Spleen (tissue), 11 donors: Measurements from ENCODE around the gene PLB1. TPM values are rescaled to one million over a fixed set of nuclear protein-coding genes. Genes with fewer than 3 reads are reported as not detected.
A peak's percentile ranks its signal among the peaks of the same experiment; 100 is the strongest.
"Not testable (repeated sequence)": the region's sequence is repeated elsewhere in the genome, so short reads cannot be mapped to it uniquely, and the experiment has no call there.

Experiments used
- DNase-seq: peaks from one replicate; pipeline ENCODE4 v3.0.0-alpha.2; 2020
- H3K27ac ChIP-seq, 8 donors: fragments of 200-600 bp; sonication (generic) in 7 of 8; 1 replicate in 4 of 8; 2 replicates in 4 of 8; pipeline versions ENCODE4 v1.5.0 to v1.8.0; 2016 to 2021; ENCODE audit warnings: inconsistent platforms in 4 of 8, mild to moderate bottlenecking in 4 of 8, moderate library complexity in 1 of 8
- H3K27me3 ChIP-seq, 7 donors: fragments of 200-600 bp; sonication (generic) in 6 of 7; replicated peaks in 1 of 7; 1 replicate in 4 of 7; 2 replicates in 3 of 7; pipeline versions ENCODE4 v1.5.0 to v1.8.0; 2016 to 2021; ENCODE audit warnings: inconsistent platforms in 3 of 7, mild to moderate bottlenecking in 1 of 7
- H3K36me3 ChIP-seq, 6 donors: fragments of 200-600 bp; sonication (generic) in 5 of 6; 1 replicate in 4 of 6; 2 replicates in 2 of 6; pipeline versions ENCODE4 v1.5.0 to v1.8.0; 2016 to 2021; ENCODE audit warnings: inconsistent platforms in 2 of 6
- H3K4me1 ChIP-seq, 6 donors: fragments of 200-600 bp; sonication (generic) in 5 of 6; 1 replicate in 3 of 6; 2 replicates in 3 of 6; pipeline versions ENCODE4 v1.5.0 to v1.8.0; 2016 to 2021; ENCODE audit warnings: inconsistent platforms in 3 of 6
- H3K4me3 ChIP-seq, 8 donors: fragments of 200-600 bp; sonication (generic) in 7 of 8; 1 replicate in 4 of 8; 2 replicates in 4 of 8; pipeline versions ENCODE4 v1.5.0 to v1.8.0; 2016 to 2021; ENCODE audit warnings: inconsistent platforms in 4 of 8, mild to moderate bottlenecking in 4 of 8, moderate library complexity in 2 of 8
- H3K9me3 ChIP-seq, 8 donors: fragments of 200-600 bp; sonication (generic) in 7 of 8; 1 replicate in 4 of 8; 2 replicates in 4 of 8; pipeline versions ENCODE4 v1.5.0 to v1.8.0; 2016 to 2021; ENCODE audit warnings: inconsistent platforms in 4 of 8
- CTCF ChIP-seq, 11 experiments: fragments of 200-600 bp in 7 of 11; fragments of 450-650 bp in 4 of 11; sonication (generic) in 4 of 11; IDR thresholded peaks in 8 of 11; conservative IDR thresholded peaks in 3 of 11; 1 replicate in 7 of 11; 2 replicates in 4 of 11; pipeline versions ENCODE4 v1.4.0 to v1.8.0; 2016 to 2021; ENCODE audit warnings: antibody characterized with exemption in 11 of 11, inconsistent platforms in 4 of 11, mild to moderate bottlenecking in 1 of 11
- POLR2A ChIP-seq, 3 donors: fragments of 450-650 bp; IDR thresholded peaks; one replicate each; pipeline ENCODE4 v1.5.1; 2017; ENCODE audit warnings: antibody characterized with exemption in 3 of 3, mild to moderate bottlenecking in 1 of 3
- POLR2AphosphoS5 ChIP-seq, 3 donors: sonication (generic); formaldehyde crosslinking; IDR thresholded peaks; one replicate each; pipeline ENCODE4 v1.5.1; 2017; ENCODE audit warnings: antibody characterized with exemption in 3 of 3
- WGBS, 5 donors: extraction: QIAGEN DNeasy Blood & Tissue Kit in 3 of 5; methylation state at CpG; one replicate each; pipeline versions ENCODE4 v1.1.5 to v1.1.7; 2013 to 2018; 5-methylcytosine and 5-hydroxymethylcytosine counted together
- intact Hi-C: fragments of 100-400 bp; cut with DNase I; formaldehyde crosslinking; loops from one replicate; pipeline ENCODE4 v1.15.0; 2023; ENCODE audit warnings: low total_unique reads
- polyA plus RNA-seq, 3 donors: library from polyadenylated mRNA; stranded (reverse); fragments of 200-250 nt; gene quantifications; one replicate each; pipeline ENCODE4 v1.2.1, GENCODE V29; 2013
- total RNA-seq, 7 donors: library from RNA; depleted of rRNA in 3 of 7; stranded (reverse); fragments of >200 nt in 3 of 7; fragmentation: NEBNext Ultra II Directional in 4 of 7; extraction: Animal tissue kit (Norgen Biotek cat#: 25700) in 4 of 7; gene quantifications; one replicate each; pipeline versions ENCODE4 v1.1.0 to v1.2.1, GENCODE V29; 2016 to 2021
- donor health status: healthy with polysubstance abuse.
- donor health status: DM: no; HTN: no; CAD: no; lungs with moderate emphysema.
- donor health status: DM: no; HTN: no; CAD: no.
- donor health status: Bipolar disorder and iron deficiency.
- donor health status: healthy.
- donor health status: DM: no; HTN: no; CAD: no.
- donor health status: DM: yes; HTN: yes; CAD: no.

PLB1 gene
- total and polyA plus RNA-seq, 10 donors = 3.8 to 45.7 (median 13.9) TPM

DNA sequence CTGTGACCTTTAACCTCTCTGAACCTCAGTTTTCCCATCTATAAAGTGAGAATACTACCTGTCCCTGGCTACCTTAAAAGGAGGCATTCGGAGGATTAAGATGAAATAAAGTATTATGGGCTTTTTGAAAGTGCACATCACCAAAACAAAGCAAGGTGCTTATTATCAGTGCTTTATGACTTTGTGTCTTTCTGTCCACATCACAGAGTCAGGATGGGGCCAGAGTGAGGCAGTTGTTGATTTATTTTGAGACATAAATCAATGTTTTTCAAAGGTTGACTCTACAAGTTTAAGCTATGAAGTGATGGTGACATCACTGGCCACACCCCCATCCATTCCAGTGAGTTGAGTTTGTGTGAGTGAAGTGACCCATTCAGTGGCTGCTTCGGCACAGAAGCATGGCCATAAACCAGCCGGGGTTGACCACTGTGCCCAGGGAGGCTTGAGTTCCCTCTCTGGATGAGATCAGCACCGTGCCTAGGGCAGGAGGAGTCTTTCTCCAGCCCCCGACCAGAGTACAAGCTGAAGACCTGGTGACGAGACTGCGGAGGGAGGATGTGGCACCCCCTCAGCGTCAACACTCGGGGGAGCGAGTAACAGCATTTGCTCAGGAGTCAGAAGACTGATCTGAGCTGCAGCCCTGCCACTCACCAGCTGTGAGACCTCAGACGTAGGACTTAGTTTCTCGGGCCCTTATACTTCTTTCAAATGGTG, 166.8 kb downstream of the PLB1 start:
- intact Hi-C loops = no loop called here
- Histone ChIP-seq H3K9me3 (peaks cover 0 to 6% (median 0%) of the 10 kb centered on the region in 8 donors), H3K27ac (peak overlapping the region in 6 of 8 donors; percentile 4 to 80 (median 60)), H3K4me1 (peaks cover 3 to 22% (median 9%) of the 10 kb centered on the region in 6 donors), H3K27me3 (no peaks in the 10 kb centered on the region), H3K4me3 (no peak overlapping the region), H3K36me3 (no peaks in the 10 kb centered on the region)
- 66 to 83% (median 75%) methylated on average over 12 of the region's 12 CpGs for WGBS, 5 donors
- no peak for TF ChIP-seq POLR2A (IDR thresholded peaks at IDR 0.05)
- peak; percentile 18 to 71 (median 37) for TF ChIP-seq POLR2AphosphoS5 (IDR thresholded peaks at IDR 0.05)
- DNase-seq = no peak

- Histone ChIP-seq H3K36me3 (no peaks in the 10 kb centered on the region), H3K9me3 (peaks cover 0 to 6% (median 0%) of the 10 kb centered on the region in 8 donors), H3K4me3 (no peak overlapping the region), H3K27ac (peak overlapping the region in 5 of 8 donors; percentile 21 to 80 (median 63)), H3K4me1 (peaks cover 3 to 22% (median 9%) of the 10 kb centered on the region in 6 donors), H3K27me3 (no peaks in the 10 kb centered on the region)
- TF ChIP-seq CTCF (IDR thresholded peaks at IDR 0.05 in 8 of 11, conservative IDR thresholded peaks at IDR 0.05 in 3 of 11) (no peak), POLR2AphosphoS5 (IDR thresholded peaks at IDR 0.05) (no peak), POLR2A (IDR thresholded peaks at IDR 0.05) (no peak)
- intact Hi-C loops = no loop called here
- DNase-seq = no peak
- WGBS, 5 donors = 48 to 100% (median 76%) methylated on average over 1 of the region's 1 CpG
Observed at GRCh38 chr2:28663359-28663758, 167.5 kb downstream of the PLB1 start.

GRCh38 chr2:28664120-28664842, 168.4 kb downstream of the PLB1 start:
- peak overlapping the region in 5 of 8 donors; percentile 46 to 80 (median 58) for H3K27ac ChIP-seq
- no peak overlapping the region for H3K4me3 ChIP-seq
- no peaks in the 10 kb centered on the region for H3K36me3 ChIP-seq
- H3K27me3 ChIP-seq = no peaks in the 10 kb centered on the region
- no peak for DNase-seq
- peaks cover 0 to 2% (median 0%) of the 10 kb centered on the region in 8 donors for H3K9me3 ChIP-seq
- intact Hi-C loops = no loop called here
- 69 to 79% (median 77%) methylated on average over 22 of the region's 22 CpGs for WGBS, 5 donors
- TF ChIP-seq POLR2AphosphoS5 (IDR thresholded peaks at IDR 0.05) (peak; percentile 1 to 49 (median 21)), CTCF (IDR thresholded peaks at IDR 0.05 in 8 of 11, conservative IDR thresholded peaks at IDR 0.05 in 3 of 11) (no peak)
- peaks cover 3 to 22% (median 9%) of the 10 kb centered on the region in 6 donors for H3K4me1 ChIP-seq

DNA sequence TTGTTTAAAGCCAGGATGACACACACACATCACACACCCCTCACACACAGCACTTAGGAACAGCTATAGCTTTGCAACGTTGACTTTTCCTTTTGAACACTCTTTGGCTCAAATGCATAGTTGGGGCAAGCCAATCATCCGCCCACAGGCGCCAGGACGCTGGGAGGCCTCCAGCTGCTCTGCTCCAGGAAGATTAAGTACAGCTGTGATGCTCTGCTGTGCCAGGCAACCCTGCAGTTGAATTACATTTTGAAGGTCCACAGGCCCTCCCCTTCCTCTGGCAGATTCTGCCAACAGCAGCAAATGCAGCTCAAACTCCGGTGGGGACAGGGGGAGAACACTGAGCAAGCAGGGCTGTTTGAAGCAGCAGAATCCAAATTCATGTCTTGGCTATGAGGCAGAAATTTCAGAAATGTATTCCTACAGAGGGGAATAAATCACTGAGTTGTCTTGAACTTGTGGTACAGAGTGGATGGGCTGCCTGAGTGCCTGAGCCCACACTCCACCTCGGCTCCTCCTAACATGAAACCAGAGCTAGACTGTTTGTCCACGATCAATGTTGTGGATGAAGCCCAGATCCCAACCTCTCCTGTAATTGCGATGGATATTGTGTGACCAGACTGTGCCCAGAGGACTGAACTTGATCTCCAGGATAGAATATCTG, 169.3 kb downstream of the PLB1 start:
- TF ChIP-seq CTCF (IDR thresholded peaks at IDR 0.05 in 8 of 11, conservative IDR thresholded peaks at IDR 0.05 in 3 of 11) (no peak), POLR2A (IDR thresholded peaks at IDR 0.05) (no peak), POLR2AphosphoS5 (IDR thresholded peaks at IDR 0.05) (peak in 2 of 3 donors; percentile 48 to 75)
- no peaks in the 10 kb centered on the region for H3K9me3 ChIP-seq
- H3K4me1 ChIP-seq = peaks cover 3 to 22% (median 9%) of the 10 kb centered on the region in 6 donors
- intact Hi-C loops = no loop called here
- no peak for DNase-seq
- H3K4me3 ChIP-seq = no peak overlapping the region
- peak overlapping the region in 5 of 8 donors; percentile 46 to 80 (median 58) for H3K27ac ChIP-seq
- no peaks in the 10 kb centered on the region for H3K27me3 ChIP-seq
- WGBS, 5 donors = 55 to 79% (median 69%) methylated on average over 8 of the region's 8 CpGs
- no peaks in the 10 kb centered on the region for H3K36me3 ChIP-seq

DNA sequence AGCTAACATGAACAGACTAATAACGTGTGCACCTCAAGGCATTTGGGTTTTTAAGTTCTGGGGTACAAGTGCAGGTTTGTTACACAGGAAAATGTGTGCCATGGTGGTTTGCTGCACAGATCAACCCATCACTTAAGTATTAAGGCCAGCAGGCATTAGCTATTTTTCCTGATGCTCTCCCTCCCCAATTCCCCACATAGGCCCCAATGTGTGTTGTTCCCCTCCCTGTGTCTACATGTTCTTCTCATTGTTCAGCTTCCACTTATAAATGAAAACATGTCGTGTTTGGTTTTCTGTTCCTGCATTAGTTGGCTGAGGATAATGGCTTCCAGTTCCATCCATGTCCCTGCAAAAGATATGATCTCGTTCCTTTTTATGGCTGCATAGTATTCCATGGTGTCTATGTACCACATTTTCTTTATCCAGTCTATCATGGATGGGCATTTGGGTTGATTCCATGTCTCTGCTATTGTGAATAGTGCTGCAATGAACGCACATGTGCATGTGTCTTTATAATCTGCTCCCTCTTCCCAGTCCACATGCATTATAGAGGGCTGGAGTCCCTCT, 170.0 kb downstream of the PLB1 start:
- intact Hi-C loops, DNase-seq, H3K27me3 ChIP-seq, H3K4me3 ChIP-seq, H3K36me3 ChIP-seq, H3K9me3 ChIP-seq: not testable (repeated sequence)
- H3K27ac ChIP-seq = peak overlapping the region in 4 of 8 donors; percentile 46 to 80 (median 66)
- H3K4me1 ChIP-seq = peaks cover 3 to 19% (median 7%) of the 10 kb centered on the region in 6 donors
- 60 to 89% (median 84%) methylated on average over 4 of the region's 4 CpGs for WGBS, 5 donors
